K562 (cell line): ENCODE data around the gene NBPF6. TPM values are rescaled to one million over a fixed set of nuclear protein-coding genes. Genes with fewer than 3 reads are reported as not detected.
A peak's percentile ranks its signal among the peaks of the same experiment; 100 is the strongest.

Source experiments
- ARID3B ChIP-seq: fragments of 250-450 bp; sonication (Bioruptor Pico); IDR thresholded peaks from 2 replicates; pipeline ENCODE4 v1.4.0; 2020; ENCODE audit warnings: borderline replicate concordance
- CAMTA2 ChIP-seq: fragments of 250-450 bp; sonication (Bioruptor Pico); conservative IDR thresholded peaks from 2 replicates; pipeline ENCODE4 v1.5.1; 2022
- CHAMP1 ChIP-seq: fragments of 450-650 bp; IDR thresholded peaks from 2 replicates; pipeline ENCODE4 v1.6.1; 2016; ENCODE audit warnings: mild to moderate bottlenecking
- DNMT1 ChIP-seq: fragments of 450-650 bp; IDR thresholded peaks from 2 replicates; pipeline ENCODE4 v1.6.1; 2016; ENCODE audit warnings: antibody characterized with exemption, mild to moderate bottlenecking
- EP400 ChIP-seq: fragments of 450-650 bp; IDR thresholded peaks from 2 replicates; pipeline ENCODE4 v1.6.1; 2017; ENCODE audit warnings: antibody characterized with exemption, mild to moderate bottlenecking, moderate library complexity
- FUS ChIP-seq: fragments of 200-400 bp; formaldehyde crosslinking; optimal IDR thresholded peaks from 2 replicates; pipeline ENCODE3; 2017; ENCODE audit warnings: low read depth, low read length
- HDAC6 ChIP-seq: IDR thresholded peaks from 2 replicates; pipeline ENCODE4 v1.6.1; 2012; ENCODE audit warnings: low read depth, mild to moderate bottlenecking, control low read depth, inconsistent platforms, low read length, moderate library complexity
- HMGXB4 ChIP-seq: sonication (generic); formaldehyde crosslinking; IDR thresholded peaks from 2 replicates; pipeline ENCODE4 v1.8.1; 2023; ENCODE audit warnings: mild to moderate bottlenecking, missing genetic modification reagents
- KLF6 ChIP-seq: fragments of 250-450 bp; sonication (Bioruptor Pico); IDR thresholded peaks from 2 replicates; pipeline ENCODE4 v1.4.0; 2020; ENCODE audit warnings: mild to moderate bottlenecking, moderate library complexity, borderline replicate concordance
- MAZ ChIP-seq, 2 experiments: fragments of 450-650 bp in 1 of 2; sonication (generic) in 1 of 2; formaldehyde crosslinking; IDR thresholded peaks in 1 of 2; conservative IDR thresholded peaks in 1 of 2; 2 replicates each; pipeline versions ENCODE4 v1.4.0 to v1.5.0; 2020; ENCODE audit warnings: mild to moderate bottlenecking in 1 of 2, missing genetic modification reagents in 1 of 2
- PPARD ChIP-seq: fragments of 250-450 bp; sonication (Bioruptor Pico); IDR thresholded peaks from 2 replicates; pipeline ENCODE4 v1.8.0; 2022; ENCODE audit warnings: inconsistent platforms, mild to moderate bottlenecking, moderate library complexity
- RBM25 ChIP-seq: fragments of 200-400 bp; formaldehyde crosslinking; IDR thresholded peaks from 2 replicates; pipeline ENCODE4 v1.6.1; 2018; ENCODE audit warnings: low read length, low read depth, moderate library complexity; ENCODE audit not compliant: severe bottlenecking
- RCOR1 ChIP-seq, 2 experiments: IDR thresholded peaks; 2 replicates each; pipeline ENCODE4 v1.6.1; 2012; ENCODE audit warnings: low read depth in 2 of 2, low read length in 2 of 2, borderline replicate concordance in 1 of 2, improper control_type of control experiment in 1 of 2
- RHOXF2B ChIP-seq: fragments of 250-450 bp; sonication (Bioruptor Pico); conservative IDR thresholded peaks from 2 replicates; pipeline ENCODE4 v1.5.1; 2021
- TGIF2 ChIP-seq: sonication (generic); formaldehyde crosslinking; IDR thresholded peaks from 2 replicates; pipeline ENCODE4 v1.8.1; 2022; ENCODE audit warnings: mild to moderate bottlenecking, missing genetic modification reagents, moderate library complexity
- ZBTB49 ChIP-seq: sonication (generic); formaldehyde crosslinking; IDR thresholded peaks from 2 replicates; pipeline ENCODE4 v1.8.0; 2022; ENCODE audit warnings: missing genetic modification reagents, mild to moderate bottlenecking, borderline replicate concordance
- ZNF707 ChIP-seq: fragments of 250-450 bp; sonication (Bioruptor Pico); conservative IDR thresholded peaks from 2 replicates; pipeline ENCODE4 v1.8.0; 2022; ENCODE audit warnings: inconsistent platforms, mild to moderate bottlenecking, moderate library complexity
- ZSCAN29 ChIP-seq: fragments of 450-650 bp; IDR thresholded peaks from 2 replicates; pipeline ENCODE4 v1.6.1; 2017
- polyA plus RNA-seq, 8 experiments: library from polyadenylated mRNA; depleted of rRNA in 4 of 8; stranded (reverse) in 5 of 8; unstranded in 3 of 8; fragments of >200 nt; fragmentation: Nextera tagmentation in 2 of 8; fragmentation: Illumina TruSeq in 1 of 8; extraction: Ambion mirVana in 2 of 8; extraction: Trizol in 1 of 8; gene quantifications; 2 replicates each; pipeline versions ENCODE4 v1.2.1 to v1.2.3, GENCODE V29; 2011 to 2014; ENCODE audit warnings: inconsistent platforms in 1 of 8, missing spikeins in 1 of 8
- total RNA-seq, 7 experiments: library from RNA; depleted of rRNA in 6 of 7; stranded (reverse); fragments of >200 nt in 6 of 7; fragmentation: Illumina TruSeq in 2 of 7; extraction: Trizol in 2 of 7; gene quantifications; 2 replicates each; pipeline versions ENCODE4 v1.2.1 to v1.2.3, GENCODE V29; 2011 to 2021; ENCODE audit warnings: low replicate concordance in 1 of 7

NBPF6 gene
- total and polyA plus RNA-seq, 9 of the 15 experiments (the other 6 are each of a cell fraction or from before 2014, with no cell fraction given), result 2.7 to 10.0 (median 6.0) TPM

- TF ChIP-seq RBM25 (peak; percentile 11), PPARD (no peak), CAMTA2 (CRISPR knock-in tag) (no peak), ARID3B (no peak), HDAC6 (no peak), CHAMP1 (peak; percentile 47; the same call in 1 of the 2 replicates), FUS (no peak), RHOXF2B (CRISPR knock-in tag) (no peak), KLF6 (CRISPR knock-in tag) (no peak), HMGXB4 (CRISPR knock-in tag) (no peak), ZNF707 (CRISPR knock-in tag) (no peak), DNMT1 (0 out of 2 replicates have a peak, but pooled peaks have one; percentile 43), TGIF2 (no peak), ZBTB49 (no peak), MAZ (CRISPR knock-in tag; conservative IDR thresholded peaks at IDR 0.05 in 1 of 2, IDR thresholded peaks at IDR 0.05 in 1 of 2) (no peak; a peak in 1 of 4 replicates), ZSCAN29 (no peak), EP400 (peak; percentile 54; the same call in 1 of the 2 replicates), RCOR1 (IDR thresholded peaks at IDR 0.05; ENCODE audit: borderline replicate concordance in 1 of 2, low read depth in 2 of 2, low read length in 2 of 2) (no peak)
These were observed 62.3 kb downstream of the NBPF6 start (continued) for GRCh38 chr1:108512239-108513043.
